ENCODE results near the gene C10orf67. TPM values are rescaled to one million over a fixed set of nuclear protein-coding genes. Genes with fewer than 3 reads are reported as not detected.

Gene C10orf67
- total RNA-seq, 1 experiment from 2014 or later: not detected

DNA sequence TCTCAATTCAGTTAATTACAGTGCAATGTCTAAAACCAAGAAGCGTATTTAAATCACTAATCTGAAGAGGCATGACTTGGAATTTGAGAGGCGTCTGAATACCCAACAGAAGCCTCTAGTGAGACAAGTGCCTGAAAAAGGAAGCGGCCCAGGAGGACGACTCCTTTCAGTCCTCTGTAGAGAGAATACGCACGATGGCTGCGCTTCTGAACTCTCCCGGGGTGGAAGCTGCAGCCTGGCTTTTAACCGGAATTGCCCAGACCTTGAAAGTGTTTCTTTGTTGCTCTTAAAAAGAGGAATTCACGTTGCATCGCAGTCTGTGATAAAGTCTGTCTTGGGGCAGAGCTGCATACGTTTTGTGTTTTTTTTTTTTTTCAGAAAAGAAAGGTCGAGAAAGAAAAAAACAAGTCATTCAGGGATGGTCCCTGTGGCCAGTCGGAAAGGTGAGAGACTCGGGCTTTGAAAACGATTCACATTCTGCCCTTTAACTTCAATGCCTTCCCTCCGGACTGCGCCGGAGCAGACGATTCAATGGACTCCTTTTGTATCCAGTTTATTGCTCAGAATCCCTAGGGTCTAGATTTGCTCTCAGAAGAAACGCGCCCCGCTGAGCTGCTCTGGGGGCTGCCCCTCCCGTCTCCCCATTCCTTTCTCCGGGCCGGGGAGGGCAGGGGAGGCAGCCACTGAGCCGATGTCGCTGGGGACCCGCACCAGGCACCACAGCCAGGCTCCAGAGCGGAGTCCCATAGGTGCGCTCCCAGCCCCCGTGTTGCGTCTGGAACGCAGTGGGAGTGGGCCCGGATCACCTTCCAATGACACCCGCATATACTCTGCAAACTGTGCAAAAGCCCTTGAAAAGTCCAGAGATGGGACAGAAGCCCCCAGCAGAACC, 153.5 kb downstream of the C10orf67 start:
- Histone ChIP-seq H2BK120ac (ENCODE audit: low read depth, low read length, poor library complexity, severe bottlenecking) (no peak overlapping the region), H4K91ac (ENCODE audit: insufficient read length, low read depth, low read length) (no peak overlapping the region), H3K56ac (ENCODE audit: insufficient read length, low read depth, low read length) (no peak overlapping the region), H3K79me2 (ENCODE audit: insufficient read depth, low read length) (no peaks in the 10 kb centered on the region), H4K5ac (ENCODE audit: insufficient read length, low read depth, low read length) (no peak overlapping the region), H2BK15ac (ENCODE audit: low read depth, low read length) (no peak overlapping the region), H2BK5ac (ENCODE audit: insufficient read length, low read length) (no peak overlapping the region), H3K23me2 (ENCODE audit: insufficient read length, low read depth, low read length, poor library complexity, severe bottlenecking) (peaks cover 6% of the 10 kb centered on the region), H3K18ac (ENCODE audit: insufficient read length, low read depth, low read length) (no peak overlapping the region), H3K9me3 (ENCODE audit: control insufficient read depth, low read depth, low read length) (no peaks in the 10 kb centered on the region), H4K20me1 (ENCODE audit: control insufficient read depth, insufficient read depth, insufficient read length) (peaks cover 3% of the 10 kb centered on the region), H3K23ac (ENCODE audit: insufficient read length, low read depth, low read length) (no peak overlapping the region), H2AK5ac (ENCODE audit: insufficient read length, low read length) (no peak overlapping the region), H4K8ac (replicated peaks; ENCODE audit: insufficient read length, low read depth, low read length) (no peak overlapping the region), H3K27ac (ENCODE audit: insufficient read length, low read depth, low read length) (no peak overlapping the region), H2AFZ (ENCODE audit: low read length) (no peak overlapping the region), H2BK12ac (ENCODE audit: insufficient read length, low read depth, low read length) (no peak overlapping the region), H3K9ac (ENCODE audit: extremely low read depth, insufficient read length, low read length) (no peak overlapping the region), H3K4me1 (ENCODE audit: insufficient read depth, low read length) (0 out of 2 replicates have a peak, but pooled peaks cover 2% of the 10 kb centered on the region), H3T11ph (ENCODE audit: low read length) (no peak overlapping the region), H2BK20ac (ENCODE audit: low read depth, low read length, poor library complexity, severe bottlenecking) (no peak overlapping the region), H3K27me3 (ENCODE audit: insufficient read depth, low read length) (peaks cover 87% of the 10 kb centered on the region), H3K79me1 (ENCODE audit: insufficient read depth, low read depth, low read length, poor library complexity, severe bottlenecking) (no peaks in the 10 kb centered on the region), H3K4ac (ENCODE audit: low read depth, low read length) (no peak overlapping the region), H3K14ac (ENCODE audit: insufficient read depth, low read length) (no peak overlapping the region), H3K4me2 (ENCODE audit: insufficient read depth, insufficient read length, low read length) (peak overlapping the region; percentile 30)
- DNase-seq: peak; percentile 51
- Mint-ChIP-seq H3K9me3 (peaks cover 6 to 14% of the 10 kb centered on the region in 2 experiments), H3K27me3 (ENCODE audit: low read depth) (peaks cover 97% of the 10 kb centered on the region), H3K36me3 (ENCODE audit: insufficient read depth in 1 of 3, low read depth in 3 of 3) (peaks cover 0 to 3% (median 0%) of the 10 kb centered on the region in 3 experiments; a peak in 2 of 7 replicates), H3K27ac (no peak overlapping the region), H3K4me3 (peak overlapping the region; percentile 16 to 58; a peak in 3 of 5 replicates), H3K4me1 (peaks cover 24 to 39% of the 10 kb centered on the region in 2 experiments)
- TF ChIP-seq, protein P1, sequence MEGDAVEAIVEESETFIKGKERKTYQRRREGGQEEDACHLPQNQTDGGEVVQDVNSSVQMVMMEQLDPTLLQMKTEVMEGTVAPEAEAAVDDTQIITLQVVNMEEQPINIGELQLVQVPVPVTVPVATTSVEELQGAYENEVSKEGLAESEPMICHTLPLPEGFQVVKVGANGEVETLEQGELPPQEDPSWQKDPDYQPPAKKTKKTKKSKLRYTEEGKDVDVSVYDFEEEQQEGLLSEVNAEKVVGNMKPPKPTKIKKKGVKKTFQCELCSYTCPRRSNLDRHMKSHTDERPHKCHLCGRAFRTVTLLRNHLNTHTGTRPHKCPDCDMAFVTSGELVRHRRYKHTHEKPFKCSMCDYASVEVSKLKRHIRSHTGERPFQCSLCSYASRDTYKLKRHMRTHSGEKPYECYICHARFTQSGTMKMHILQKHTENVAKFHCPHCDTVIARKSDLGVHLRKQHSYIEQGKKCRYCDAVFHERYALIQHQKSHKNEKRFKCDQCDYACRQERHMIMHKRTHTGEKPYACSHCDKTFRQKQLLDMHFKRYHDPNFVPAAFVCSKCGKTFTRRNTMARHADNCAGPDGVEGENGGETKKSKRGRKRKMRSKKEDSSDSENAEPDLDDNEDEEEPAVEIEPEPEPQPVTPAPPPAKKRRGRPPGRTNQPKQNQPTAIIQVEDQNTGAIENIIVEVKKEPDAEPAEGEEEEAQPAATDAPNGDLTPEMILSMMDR (conservative IDR thresholded peaks at IDR 0.05): no peak
- no CpG with 5 or more reads among the region's 36 CpGs for WGBS (ENCODE audit: extremely low coverage, insufficient read length, low lambda C conversion rate)

Measured in H9 (cell line).